ENCODE data around the gene TYK2.

DNA sequence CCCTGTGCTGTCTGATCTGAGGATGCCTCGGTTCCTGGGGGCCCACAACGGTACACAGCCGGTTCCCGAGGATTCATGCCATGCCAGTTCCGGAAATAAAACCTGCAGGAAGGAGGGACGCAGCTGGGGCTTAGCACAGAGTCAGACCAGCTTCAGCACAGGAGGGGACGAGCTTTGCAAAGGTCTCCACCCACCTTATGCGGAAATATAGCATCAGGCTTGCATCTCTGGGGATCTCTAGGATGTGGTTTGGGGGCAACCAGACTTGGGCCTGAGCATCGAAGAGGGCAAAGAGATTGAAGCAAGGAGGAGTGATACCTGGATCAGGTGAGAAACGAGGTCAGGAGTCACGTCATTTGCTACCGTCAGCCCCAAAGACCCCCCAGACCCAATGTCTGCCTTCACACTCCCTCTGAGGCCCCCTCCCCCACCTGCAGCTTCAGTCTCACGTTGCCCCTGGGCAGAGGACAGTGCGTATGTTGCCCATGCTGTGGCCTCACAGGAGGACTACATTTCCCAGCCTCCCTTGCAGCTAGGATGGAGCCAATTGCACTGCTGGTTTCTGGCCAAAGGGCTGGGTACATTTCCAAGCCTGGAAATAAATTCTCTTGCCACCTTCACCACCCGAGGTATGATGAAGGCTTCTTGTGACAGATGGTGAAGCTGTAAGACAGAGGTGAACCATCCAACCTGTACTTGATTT lies 12.1 kb downstream of the TYK2 start:
- TF ChIP-seq, protein P1, sequence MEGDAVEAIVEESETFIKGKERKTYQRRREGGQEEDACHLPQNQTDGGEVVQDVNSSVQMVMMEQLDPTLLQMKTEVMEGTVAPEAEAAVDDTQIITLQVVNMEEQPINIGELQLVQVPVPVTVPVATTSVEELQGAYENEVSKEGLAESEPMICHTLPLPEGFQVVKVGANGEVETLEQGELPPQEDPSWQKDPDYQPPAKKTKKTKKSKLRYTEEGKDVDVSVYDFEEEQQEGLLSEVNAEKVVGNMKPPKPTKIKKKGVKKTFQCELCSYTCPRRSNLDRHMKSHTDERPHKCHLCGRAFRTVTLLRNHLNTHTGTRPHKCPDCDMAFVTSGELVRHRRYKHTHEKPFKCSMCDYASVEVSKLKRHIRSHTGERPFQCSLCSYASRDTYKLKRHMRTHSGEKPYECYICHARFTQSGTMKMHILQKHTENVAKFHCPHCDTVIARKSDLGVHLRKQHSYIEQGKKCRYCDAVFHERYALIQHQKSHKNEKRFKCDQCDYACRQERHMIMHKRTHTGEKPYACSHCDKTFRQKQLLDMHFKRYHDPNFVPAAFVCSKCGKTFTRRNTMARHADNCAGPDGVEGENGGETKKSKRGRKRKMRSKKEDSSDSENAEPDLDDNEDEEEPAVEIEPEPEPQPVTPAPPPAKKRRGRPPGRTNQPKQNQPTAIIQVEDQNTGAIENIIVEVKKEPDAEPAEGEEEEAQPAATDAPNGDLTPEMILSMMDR (conservative IDR thresholded peaks at IDR 0.05; ENCODE audit: low read depth, low read length) = no peak
- no peak for TF ChIP-seq MAZ (IDR thresholded peaks at IDR 0.05; ENCODE audit: borderline replicate concordance, low read depth, low read length)
- no peak for TF ChIP-seq SMC3 (IDR thresholded peaks at IDR 0.05; ENCODE audit: low read depth, low read length)
- TF ChIP-seq MXI1 (IDR thresholded peaks at IDR 0.05; ENCODE audit: borderline replicate concordance, low read depth, low read length) = no peak
- TF ChIP-seq POLR2A (IDR thresholded peaks at IDR 0.05; ENCODE audit: low read depth, low read length) = no peak
- no peak for TF ChIP-seq CEBPB (IDR thresholded peaks at IDR 0.05; ENCODE audit: low read depth, low read length)
- no peak for TF ChIP-seq USF2 (IDR thresholded peaks at IDR 0.05; ENCODE audit: low read depth, low read length)
- no peak for TF ChIP-seq NFE2L2 (IDR thresholded peaks at IDR 0.05; ENCODE audit: low read depth, low read length)
- no peak for TF ChIP-seq BHLHE40 (IDR thresholded peaks at IDR 0.05; ENCODE audit: low read depth, low read length)
- no peak for TF ChIP-seq RCOR1 (IDR thresholded peaks at IDR 0.05; ENCODE audit: insufficient replicate concordance, low read length)
- no peak for TF ChIP-seq RFX5 (IDR thresholded peaks at IDR 0.05; ENCODE audit: low read depth, low read length)
- TF ChIP-seq RAD21 (IDR thresholded peaks at IDR 0.05; ENCODE audit: low read length) = no peak
- no peak for TF ChIP-seq MAFK (IDR thresholded peaks at IDR 0.05; ENCODE audit: low read depth, low read length)
- no peak for TF ChIP-seq ELK1 (IDR thresholded peaks at IDR 0.05; ENCODE audit: borderline replicate concordance, low read depth, low read length)

Data from IMR-90 (cell line).